IPS DF 4.7 (cell line): ENCODE results near the gene UPF3A.
"Not testable (repeated sequence)": the region's sequence is repeated elsewhere in the genome, so short reads cannot be mapped to it uniquely, and the experiment has no call there.

ENCODE experiments used
- DNase-seq: peaks from one replicate; pipeline ENCODE4 v3.0.0-alpha.2; 2013; ENCODE audit warnings: low spot score; ENCODE audit errors: extremely low read depth

Gene UPF3A

GRCh38 chr13:114264313-114264712, 17.1 kb upstream of the UPF3A start:
- not testable (repeated sequence) for DNase-seq

GRCh38 chr13:114264886-114265611, 16.4 kb upstream of the UPF3A start:
- no peak for DNase-seq

GRCh38 chr13:114266241-114266640, 15.2 kb upstream of the UPF3A start:
- no peak for DNase-seq

GRCh38 chr13:114268344-114269280, 12.8 kb upstream of the UPF3A start:
- no peak for DNase-seq

GRCh38 chr13:114269281-114269770, 12.1 kb upstream of the UPF3A start:
- no peak for DNase-seq

- no peak for DNase-seq
Measured at GRCh38 chr13:114272977-114273376, 8.4 kb upstream of the UPF3A start.

- DNase-seq = no peak
Measured at GRCh38 chr13:114275304-114275703, 6.1 kb upstream of the UPF3A start.

- DNase-seq = no peak
Measured at GRCh38 chr13:114279146-114279545, 2.3 kb upstream of the UPF3A start.

GRCh38 chr13:114279758-114280355, 1.5 kb upstream of the UPF3A start:
- DNase-seq = no peak

- DNase-seq = no peak
Measured at GRCh38 chr13:114282041-114282670, 755 bp downstream of the UPF3A start.

- no peak for DNase-seq
Measured at GRCh38 chr13:114283576-114283975, 2.2 kb downstream of the UPF3A start.

- no peak for DNase-seq
Measured at GRCh38 chr13:114284680-114285079, 3.3 kb downstream of the UPF3A start.

- no peak for DNase-seq
Measured at GRCh38 chr13:114285166-114285808, 3.9 kb downstream of the UPF3A start.

- DNase-seq = no peak
Measured at GRCh38 chr13:114286808-114287207, 5.4 kb downstream of the UPF3A start.

GRCh38 chr13:114288157-114288591, 6.8 kb downstream of the UPF3A start:
- DNase-seq = no peak

- DNase-seq = no peak
Measured at GRCh38 chr13:114296448-114296847, 15.0 kb downstream of the UPF3A start.

GRCh38 chr13:114296902-114297301, 15.5 kb downstream of the UPF3A start:
- no peak for DNase-seq

- no peak for DNase-seq
Measured at GRCh38 chr13:114298866-114299265, 17.5 kb downstream of the UPF3A start.

GRCh38 chr13:114299604-114300305, 18.4 kb downstream of the UPF3A start:
- no peak for DNase-seq

- DNase-seq = no peak
Measured at GRCh38 chr13:114303700-114304327, 22.4 kb downstream of the UPF3A start.
